ENCODE measurements around the gene CLDN20. TPM values are rescaled to one million over a fixed set of nuclear protein-coding genes. Genes with fewer than 3 reads are reported as not detected.

Gene CLDN20
- total and polyA plus RNA-seq, 2 of the 8 experiments (the other 6 are each of a cell fraction or from before 2014, with no cell fraction given) = not detected

DNA sequence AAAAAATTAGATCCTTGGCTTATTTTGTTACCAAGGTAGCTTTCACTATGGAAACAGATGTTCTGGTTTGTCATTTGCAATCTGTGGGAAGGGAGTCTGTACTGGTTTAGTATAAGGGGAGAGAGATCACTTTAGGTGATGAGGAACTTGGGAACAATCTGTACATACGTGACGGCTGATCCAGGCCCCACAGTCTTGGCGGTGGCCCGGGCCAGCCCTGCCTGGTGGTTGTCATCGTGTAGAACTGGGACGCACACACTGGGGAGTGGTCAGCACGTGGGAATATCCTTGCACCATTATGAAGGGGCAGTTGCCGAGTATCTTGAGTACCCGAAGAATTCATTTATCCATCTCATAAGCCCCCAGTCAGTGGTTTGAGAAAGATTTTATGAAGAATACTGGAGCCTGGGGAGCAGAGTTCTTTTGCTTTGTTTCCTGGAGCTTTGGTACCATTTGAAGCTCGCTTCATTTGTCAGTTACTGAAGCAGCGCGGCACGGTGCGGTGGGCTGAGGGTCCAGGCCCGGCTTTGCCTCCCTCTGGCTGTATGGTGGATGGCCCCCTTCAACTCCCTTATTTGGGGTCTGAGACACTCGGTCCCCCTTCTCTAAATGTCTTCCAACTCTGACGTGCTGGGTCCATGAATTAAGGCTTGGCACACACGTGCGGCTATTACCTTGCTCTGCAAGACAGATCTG, 22.8 kb upstream of the CLDN20 start (continued):
- TF ChIP-seq, protein P1, sequence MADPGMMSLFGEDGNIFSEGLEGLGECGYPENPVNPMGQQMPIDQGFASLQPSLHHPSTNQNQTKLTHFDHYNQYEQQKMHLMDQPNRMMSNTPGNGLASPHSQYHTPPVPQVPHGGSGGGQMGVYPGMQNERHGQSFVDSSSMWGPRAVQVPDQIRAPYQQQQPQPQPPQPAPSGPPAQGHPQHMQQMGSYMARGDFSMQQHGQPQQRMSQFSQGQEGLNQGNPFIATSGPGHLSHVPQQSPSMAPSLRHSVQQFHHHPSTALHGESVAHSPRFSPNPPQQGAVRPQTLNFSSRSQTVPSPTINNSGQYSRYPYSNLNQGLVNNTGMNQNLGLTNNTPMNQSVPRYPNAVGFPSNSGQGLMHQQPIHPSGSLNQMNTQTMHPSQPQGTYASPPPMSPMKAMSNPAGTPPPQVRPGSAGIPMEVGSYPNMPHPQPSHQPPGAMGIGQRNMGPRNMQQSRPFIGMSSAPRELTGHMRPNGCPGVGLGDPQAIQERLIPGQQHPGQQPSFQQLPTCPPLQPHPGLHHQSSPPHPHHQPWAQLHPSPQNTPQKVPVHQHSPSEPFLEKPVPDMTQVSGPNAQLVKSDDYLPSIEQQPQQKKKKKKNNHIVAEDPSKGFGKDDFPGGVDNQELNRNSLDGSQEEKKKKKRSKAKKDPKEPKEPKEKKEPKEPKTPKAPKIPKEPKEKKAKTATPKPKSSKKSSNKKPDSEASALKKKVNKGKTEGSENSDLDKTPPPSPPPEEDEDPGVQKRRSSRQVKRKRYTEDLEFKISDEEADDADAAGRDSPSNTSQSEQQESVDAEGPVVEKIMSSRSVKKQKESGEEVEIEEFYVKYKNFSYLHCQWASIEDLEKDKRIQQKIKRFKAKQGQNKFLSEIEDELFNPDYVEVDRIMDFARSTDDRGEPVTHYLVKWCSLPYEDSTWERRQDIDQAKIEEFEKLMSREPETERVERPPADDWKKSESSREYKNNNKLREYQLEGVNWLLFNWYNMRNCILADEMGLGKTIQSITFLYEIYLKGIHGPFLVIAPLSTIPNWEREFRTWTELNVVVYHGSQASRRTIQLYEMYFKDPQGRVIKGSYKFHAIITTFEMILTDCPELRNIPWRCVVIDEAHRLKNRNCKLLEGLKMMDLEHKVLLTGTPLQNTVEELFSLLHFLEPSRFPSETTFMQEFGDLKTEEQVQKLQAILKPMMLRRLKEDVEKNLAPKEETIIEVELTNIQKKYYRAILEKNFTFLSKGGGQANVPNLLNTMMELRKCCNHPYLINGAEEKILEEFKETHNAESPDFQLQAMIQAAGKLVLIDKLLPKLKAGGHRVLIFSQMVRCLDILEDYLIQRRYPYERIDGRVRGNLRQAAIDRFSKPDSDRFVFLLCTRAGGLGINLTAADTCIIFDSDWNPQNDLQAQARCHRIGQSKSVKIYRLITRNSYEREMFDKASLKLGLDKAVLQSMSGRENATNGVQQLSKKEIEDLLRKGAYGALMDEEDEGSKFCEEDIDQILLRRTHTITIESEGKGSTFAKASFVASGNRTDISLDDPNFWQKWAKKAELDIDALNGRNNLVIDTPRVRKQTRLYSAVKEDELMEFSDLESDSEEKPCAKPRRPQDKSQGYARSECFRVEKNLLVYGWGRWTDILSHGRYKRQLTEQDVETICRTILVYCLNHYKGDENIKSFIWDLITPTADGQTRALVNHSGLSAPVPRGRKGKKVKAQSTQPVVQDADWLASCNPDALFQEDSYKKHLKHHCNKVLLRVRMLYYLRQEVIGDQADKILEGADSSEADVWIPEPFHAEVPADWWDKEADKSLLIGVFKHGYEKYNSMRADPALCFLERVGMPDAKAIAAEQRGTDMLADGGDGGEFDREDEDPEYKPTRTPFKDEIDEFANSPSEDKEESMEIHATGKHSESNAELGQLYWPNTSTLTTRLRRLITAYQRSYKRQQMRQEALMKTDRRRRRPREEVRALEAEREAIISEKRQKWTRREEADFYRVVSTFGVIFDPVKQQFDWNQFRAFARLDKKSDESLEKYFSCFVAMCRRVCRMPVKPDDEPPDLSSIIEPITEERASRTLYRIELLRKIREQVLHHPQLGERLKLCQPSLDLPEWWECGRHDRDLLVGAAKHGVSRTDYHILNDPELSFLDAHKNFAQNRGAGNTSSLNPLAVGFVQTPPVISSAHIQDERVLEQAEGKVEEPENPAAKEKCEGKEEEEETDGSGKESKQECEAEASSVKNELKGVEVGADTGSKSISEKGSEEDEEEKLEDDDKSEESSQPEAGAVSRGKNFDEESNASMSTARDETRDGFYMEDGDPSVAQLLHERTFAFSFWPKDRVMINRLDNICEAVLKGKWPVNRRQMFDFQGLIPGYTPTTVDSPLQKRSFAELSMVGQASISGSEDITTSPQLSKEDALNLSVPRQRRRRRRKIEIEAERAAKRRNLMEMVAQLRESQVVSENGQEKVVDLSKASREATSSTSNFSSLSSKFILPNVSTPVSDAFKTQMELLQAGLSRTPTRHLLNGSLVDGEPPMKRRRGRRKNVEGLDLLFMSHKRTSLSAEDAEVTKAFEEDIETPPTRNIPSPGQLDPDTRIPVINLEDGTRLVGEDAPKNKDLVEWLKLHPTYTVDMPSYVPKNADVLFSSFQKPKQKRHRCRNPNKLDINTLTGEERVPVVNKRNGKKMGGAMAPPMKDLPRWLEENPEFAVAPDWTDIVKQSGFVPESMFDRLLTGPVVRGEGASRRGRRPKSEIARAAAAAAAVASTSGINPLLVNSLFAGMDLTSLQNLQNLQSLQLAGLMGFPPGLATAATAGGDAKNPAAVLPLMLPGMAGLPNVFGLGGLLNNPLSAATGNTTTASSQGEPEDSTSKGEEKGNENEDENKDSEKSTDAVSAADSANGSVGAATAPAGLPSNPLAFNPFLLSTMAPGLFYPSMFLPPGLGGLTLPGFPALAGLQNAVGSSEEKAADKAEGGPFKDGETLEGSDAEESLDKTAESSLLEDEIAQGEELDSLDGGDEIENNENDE (IDR thresholded peaks at IDR 0.05; ENCODE audit: insufficient replicate concordance, low read length) = no peak
- TF ChIP-seq HDAC6 (IDR thresholded peaks at IDR 0.05; ENCODE audit: low read depth, low read length) = no peak

Measured in H1 (cell line).